B cell (primary cell): ENCODE measurements around the gene HNRNPLL. TPM values are rescaled to one million over a fixed set of nuclear protein-coding genes. Genes with fewer than 3 reads are reported as not detected.

Experiments
- ATAC-seq: fragments of 200-7000 bp; cut with Tn5 transposase; one replicate; pipeline ENCODE4 v1.10.0; 2021; ENCODE audit warnings: low read depth, mild to moderate bottlenecking, moderate number of reproducible peaks, moderate library complexity
- CTCF ChIA-PET: fragments of 350-600 bp; sonication (Branson Sonifier 250); formaldehyde crosslinking; loops from one replicate; lab custom pipeline; 2021; ENCODE audit warnings: antibody characterized with exemption, inconsistent platforms; lab: Charles Lee
- POLR2A ChIA-PET: fragments of 350-600 bp; sonication (Branson Sonifier 250); formaldehyde crosslinking; loops from one replicate; lab custom pipeline; 2021; ENCODE audit warnings: antibody characterized with exemption; lab: Charles Lee
- DNase-seq: peaks from one replicate; pipeline ENCODE4 v3.0.0; 2013
- H2AFZ ChIP-seq: 2 replicates; pipeline ENCODE4 v1.6.1; 2012; ENCODE audit warnings: mild to moderate bottlenecking, low read depth, low read length; ENCODE audit not compliant: insufficient read depth, poor library complexity, severe bottlenecking
- H3K27ac ChIP-seq, 2 donors: 1 replicate in 1 of 2; 2 replicates in 1 of 2; pipeline ENCODE4 v1.5.1; 2012 to 2013; ENCODE audit warnings: low read length in 2 of 2, mild to moderate bottlenecking in 2 of 2, moderate library complexity in 1 of 2
- H3K27me3 ChIP-seq, 4 experiments: fragments of 200-600 bp in 1 of 4; sonication (generic) in 1 of 4; replicated peaks in 1 of 4; 1 replicate in 2 of 4; 2 replicates in 2 of 4; pipeline versions ENCODE4 v1.6.1 to v1.7.0; 2013 to 2016; ENCODE audit warnings: low read length in 3 of 4, mild to moderate bottlenecking in 2 of 4, mixed read lengths in 1 of 4, moderate library complexity in 1 of 4; ENCODE audit not compliant: insufficient read depth in 4 of 4, control insufficient read depth in 3 of 4; ENCODE audit errors: control extremely low read depth in 1 of 4
- H3K36me3 ChIP-seq, 2 experiments: replicated peaks in 1 of 2; 1 replicate in 1 of 2; 2 replicates in 1 of 2; pipeline versions ENCODE4 v1.6.1 to v1.7.1; 2013; ENCODE audit warnings: low read length in 1 of 2; ENCODE audit not compliant: insufficient read depth in 2 of 2, control insufficient read depth in 1 of 2; ENCODE audit errors: control extremely low read depth in 1 of 2, extremely low read depth in 1 of 2
- H3K4me1 ChIP-seq, 2 donors: fragments of 200-600 bp in 1 of 2; sonication (generic) in 1 of 2; 1 replicate in 1 of 2; 2 replicates in 1 of 2; pipeline versions ENCODE4 v1.5.1 to v1.6.1; 2013 to 2017; ENCODE audit warnings: low read length in 2 of 2; ENCODE audit not compliant: control insufficient read depth in 2 of 2, insufficient read depth in 2 of 2
- H3K4me2 ChIP-seq: replicated peaks from 2 replicates; pipeline ENCODE3; 2012; ENCODE audit warnings: mild to moderate bottlenecking, low read depth, low read length; ENCODE audit not compliant: poor library complexity, severe bottlenecking
- H3K4me3 ChIP-seq, 5 experiments: fragments of 200-600 bp in 1 of 5; sonication (generic) in 1 of 5; 1 replicate in 3 of 5; 2 replicates in 2 of 5; pipeline versions ENCODE4 v1.5.1 to v1.7.0; 2011 to 2016; ENCODE audit warnings: low read length in 4 of 5, mild to moderate bottlenecking in 4 of 5, low read depth in 2 of 5, control low read depth in 1 of 5, moderate library complexity in 1 of 5; ENCODE audit not compliant: insufficient read depth in 1 of 5; ENCODE audit errors: control extremely low read depth in 1 of 5, extremely low read depth in 1 of 5
- H3K79me2 ChIP-seq: fragments of 200-600 bp; sonication (generic); one replicate; pipeline ENCODE4 v1.6.0; 2016; ENCODE audit warnings: low read length; ENCODE audit not compliant: control insufficient read depth, insufficient read depth
- H3K9ac ChIP-seq: fragments of 200-600 bp; sonication (generic); 2 replicates; pipeline ENCODE4 v1.6.1; 2017; ENCODE audit warnings: mild to moderate bottlenecking, low read length, moderate library complexity
- H3K9me3 ChIP-seq, 3 donors: one replicate each; pipeline versions ENCODE4 v1.6.1 to v1.7.1; 2013; ENCODE audit warnings: low read length in 2 of 3; ENCODE audit not compliant: control insufficient read depth in 2 of 3, insufficient read depth in 1 of 3; ENCODE audit errors: control extremely low read depth in 1 of 3
- H4K20me1 ChIP-seq: 2 replicates; pipeline ENCODE4 v1.6.0; 2012; ENCODE audit warnings: mild to moderate bottlenecking, low read length; ENCODE audit not compliant: insufficient read depth, control insufficient read depth, poor library complexity, severe bottlenecking
- H3K27ac Mint-ChIP-seq: one replicate; pipeline ENCODE4 v1.8.0; 2021; ENCODE audit warnings: mixed read lengths
- H3K27me3 Mint-ChIP-seq: one replicate; pipeline ENCODE4 v1.8.0; 2021; ENCODE audit warnings: mixed read lengths
- H3K4me1 Mint-ChIP-seq: one replicate; pipeline ENCODE4 v1.8.0; 2021; ENCODE audit warnings: mixed read lengths
- H3K4me3 Mint-ChIP-seq: one replicate; pipeline ENCODE4 v1.8.0; 2021; ENCODE audit warnings: mixed read lengths
- H3K9me3 Mint-ChIP-seq: one replicate; pipeline ENCODE4 v1.8.0; 2022; ENCODE audit warnings: mixed read lengths; ENCODE audit not compliant: insufficient read depth
- EZH2 ChIP-seq: IDR thresholded peaks from 2 replicates; pipeline ENCODE4 v1.6.1; 2012; ENCODE audit warnings: borderline replicate concordance, low read depth, mild to moderate bottlenecking, moderate library complexity, low read length; ENCODE audit not compliant: insufficient read depth, poor library complexity, severe bottlenecking
- WGBS: methylation state at CpG from one replicate; pipeline ENCODE4 v1.1.5; 2013; ENCODE audit warnings: missing lambda C conversion rate; ENCODE audit not compliant: insufficient coverage; 5-methylcytosine and 5-hydroxymethylcytosine counted together
- intact Hi-C: fragments of 100-400 bp; cut with micrococcal nuclease; formaldehyde crosslinking; loops from one replicate; pipeline ENCODE4 v1.10.0; 2022
- polyA plus RNA-seq: library from polyadenylated mRNA; depleted of rRNA; stranded (reverse); fragments of >200 nt; gene quantifications from 2 replicates; pipeline ENCODE4 v1.2.3, GENCODE V29; 2012
- total RNA-seq, 2 donors: library from RNA; stranded (reverse); fragments of 120-200 nt in 1 of 2; gene quantifications; 1 replicate in 1 of 2; 2 replicates in 1 of 2; pipeline versions ENCODE4 v1.2.3 to v1.2.4, GENCODE V29; 2013 to 2022
- TF ChIP-seq, protein P1 (sequence below): fragments of 200-600 bp; IDR thresholded peaks from one replicate; pipeline ENCODE4 v1.8.0; 2022; ENCODE audit warnings: antibody characterized with exemption, mild to moderate bottlenecking

HNRNPLL gene
- total and polyA plus RNA-seq, 2 donors (not counting 1 experiment from before 2014, with no cell fraction given): 2.1 to 6.7 TPM

DNA sequence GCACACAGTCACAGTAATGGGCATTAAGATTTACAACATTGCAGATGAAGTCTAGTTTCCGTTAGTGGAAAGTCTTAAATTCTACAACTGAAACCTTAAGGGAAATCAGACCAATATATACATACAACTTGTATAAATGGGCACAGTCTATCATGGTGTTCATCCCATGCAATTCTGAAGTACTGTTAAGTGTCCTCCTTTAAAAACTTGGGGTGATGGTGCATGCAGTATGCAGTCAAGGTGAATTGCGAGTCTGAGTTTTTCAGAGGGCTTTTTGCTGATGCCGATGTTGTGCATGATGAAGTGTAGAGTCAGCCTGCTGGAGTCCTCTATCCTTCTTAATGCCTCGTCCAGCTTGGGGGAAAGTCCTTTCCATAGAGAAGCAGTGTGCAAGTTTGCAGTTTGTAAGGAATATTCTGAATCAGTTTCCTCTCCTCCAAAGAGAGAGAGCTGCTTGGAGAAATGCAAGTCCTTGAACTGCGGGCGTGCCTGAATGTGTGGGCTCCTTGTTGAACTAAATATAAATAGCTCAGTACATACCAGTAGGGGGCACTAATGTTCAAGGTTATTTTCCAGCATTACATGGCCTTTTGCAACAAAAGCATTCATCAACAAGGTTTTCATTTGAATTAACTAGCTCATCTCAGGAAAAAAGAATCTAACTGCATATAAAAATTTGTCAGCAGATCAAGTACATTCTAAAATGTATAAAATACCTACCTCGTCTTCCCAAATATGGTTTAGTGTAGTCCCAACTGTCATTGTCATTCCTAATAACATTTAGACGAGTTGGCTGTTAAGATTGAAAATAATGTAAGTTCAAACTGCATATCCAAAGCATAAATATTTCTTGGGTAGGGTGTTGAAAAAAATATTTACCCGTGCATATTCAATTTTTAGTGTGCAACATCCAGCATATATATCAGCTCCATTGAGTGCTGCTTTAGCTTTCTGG lies 21.3 kb downstream of the HNRNPLL start:
- ATAC-seq: peak; percentile 56
- peak; percentile 77 for DNase-seq
- WGBS: 100% methylated on average over 2 of the region's 9 CpGs
- H3K9ac ChIP-seq: no peak overlapping the region
- intact Hi-C loops: loop anchor here (1.0 to 10.0 kb wide), 5 partner anchors 145 to 646 kb away; no protein-coding TSS in a partner anchor
- ChIA-PET CTCF (interaction anchor here (0.6 to 5.5 kb wide), 54 partner anchors 8 to 1157 kb away, joined by 3 to 85 read pairs (median 4); partner anchors contain the start of genes GALM and SRSF7), POLR2A (no interaction called here)
- H3K36me3 ChIP-seq: no peaks in the 10 kb centered on the region
- H3K79me2 ChIP-seq: no peaks in the 10 kb centered on the region
- H2AFZ ChIP-seq: no peak overlapping the region
- no peaks in the 10 kb centered on the region for H3K4me1 ChIP-seq
- peaks cover 0 to 1% (median 0%) of the 10 kb centered on the region in 3 donors for H3K9me3 ChIP-seq
- no peak overlapping the region for H3K27ac ChIP-seq
- H3K27me3 Mint-ChIP-seq: peaks cover 16% of the 10 kb centered on the region
- no peak for TF ChIP-seq EZH2
- TF ChIP-seq, protein P1, sequence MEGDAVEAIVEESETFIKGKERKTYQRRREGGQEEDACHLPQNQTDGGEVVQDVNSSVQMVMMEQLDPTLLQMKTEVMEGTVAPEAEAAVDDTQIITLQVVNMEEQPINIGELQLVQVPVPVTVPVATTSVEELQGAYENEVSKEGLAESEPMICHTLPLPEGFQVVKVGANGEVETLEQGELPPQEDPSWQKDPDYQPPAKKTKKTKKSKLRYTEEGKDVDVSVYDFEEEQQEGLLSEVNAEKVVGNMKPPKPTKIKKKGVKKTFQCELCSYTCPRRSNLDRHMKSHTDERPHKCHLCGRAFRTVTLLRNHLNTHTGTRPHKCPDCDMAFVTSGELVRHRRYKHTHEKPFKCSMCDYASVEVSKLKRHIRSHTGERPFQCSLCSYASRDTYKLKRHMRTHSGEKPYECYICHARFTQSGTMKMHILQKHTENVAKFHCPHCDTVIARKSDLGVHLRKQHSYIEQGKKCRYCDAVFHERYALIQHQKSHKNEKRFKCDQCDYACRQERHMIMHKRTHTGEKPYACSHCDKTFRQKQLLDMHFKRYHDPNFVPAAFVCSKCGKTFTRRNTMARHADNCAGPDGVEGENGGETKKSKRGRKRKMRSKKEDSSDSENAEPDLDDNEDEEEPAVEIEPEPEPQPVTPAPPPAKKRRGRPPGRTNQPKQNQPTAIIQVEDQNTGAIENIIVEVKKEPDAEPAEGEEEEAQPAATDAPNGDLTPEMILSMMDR: peak; percentile 78
- H3K4me2 ChIP-seq: no peak overlapping the region
- no peak overlapping the region for H3K4me3 Mint-ChIP-seq
- no peak overlapping the region for H3K27ac Mint-ChIP-seq
- no peaks in the 10 kb centered on the region for H3K9me3 Mint-ChIP-seq
- no peaks in the 10 kb centered on the region for H3K4me1 Mint-ChIP-seq
- peaks cover 0 to 5% (median 1%) of the 10 kb centered on the region in 4 experiments for H3K27me3 ChIP-seq
- no peak overlapping the region for H3K4me3 ChIP-seq
- no peaks in the 10 kb centered on the region for H4K20me1 ChIP-seq
